ENCODE results near the gene A2ML1. TPM values are rescaled to one million over a fixed set of nuclear protein-coding genes. Genes with fewer than 3 reads are reported as not detected.
"Not testable (repeated sequence)": the region's sequence is repeated elsewhere in the genome, so short reads cannot be mapped to it uniquely, and the experiment has no call there.

The A2ML1 gene
- polyA plus RNA-seq, 1 experiment = not detected

GRCh38 chr12:8916154-8916553 is 93.7 kb downstream of the A2ML1 start:
- no peak for DNase-seq (ENCODE audit: low read depth, low spot score)
- no peak overlapping the region; the same call in 1 of the 2 replicates for H3K4me3 ChIP-seq (ENCODE audit: low read depth, low read length)
- H3K9me3 ChIP-seq (ENCODE audit: control insufficient read depth, insufficient read depth, low read length) = no peaks in the 10 kb centered on the region
- ChIA-PET POLR2A (no interaction called here), CTCF (interaction anchor here (0.5 to 4.4 kb wide), 3 partner anchors 21 to 233 kb away, joined by 3 to 24 read pairs (median 7); no protein-coding TSS in a partner anchor)
- TF ChIP-seq CTCF (IDR thresholded peaks at IDR 0.05; ENCODE audit: low read depth, low read length) = no peak
- H3K27me3 ChIP-seq (ENCODE audit: control insufficient read depth, insufficient read depth, low read length) = no peaks in the 10 kb centered on the region
- no peak overlapping the region for H3K27ac ChIP-seq (ENCODE audit: low read depth, low read length)

GRCh38 chr12:8917031-8917430 is 94.6 kb downstream of the A2ML1 start:
- POLR2A ChIA-PET = interaction anchor here (0.9 kb wide), 1 partner anchor 33 kb away, joined by 3 read pairs; the partner anchor contains the start of gene M6PR
- CTCF ChIA-PET = interaction anchor here (1.7 to 4.4 kb wide), 3 partner anchors 26 to 235 kb away, joined by 4 to 24 read pairs (median 5); partner anchors contain the start of gene M6PR

GRCh38 chr12:8917751-8918150 is 95.3 kb downstream of the A2ML1 start:
- Histone ChIP-seq H3K4me3 (ENCODE audit: low read depth, low read length) (no peak overlapping the region), H3K27ac (ENCODE audit: low read depth, low read length) (no peak overlapping the region), H3K27me3 (ENCODE audit: control insufficient read depth, insufficient read depth, low read length) (no peaks in the 10 kb centered on the region), H3K9me3 (ENCODE audit: control insufficient read depth, insufficient read depth, low read length) (no peaks in the 10 kb centered on the region)
- POLR2A ChIA-PET = interaction anchor here (0.9 kb wide), 1 partner anchor 32 kb away, joined by 3 read pairs; the partner anchor contains the start of gene M6PR
- CTCF ChIA-PET = interaction anchor here (0.7 to 4.4 kb wide), 5 partner anchors 21 to 236 kb away, joined by 3 to 24 read pairs (median 4); partner anchors contain the start of gene M6PR
- no peak for DNase-seq (ENCODE audit: low read depth, low spot score)
- no peak for TF ChIP-seq CTCF (IDR thresholded peaks at IDR 0.05; ENCODE audit: low read depth, low read length)

More at GRCh38 chr12:8917031-8917430, 94.6 kb downstream of the A2ML1 start:
- Histone ChIP-seq H3K27me3 (ENCODE audit: control insufficient read depth, insufficient read depth, low read length) (no peaks in the 10 kb centered on the region), H3K9me3 (ENCODE audit: control insufficient read depth, insufficient read depth, low read length) (no peaks in the 10 kb centered on the region), H3K27ac (ENCODE audit: low read depth, low read length) (no peak overlapping the region), H3K4me3 (ENCODE audit: low read depth, low read length) (no peak overlapping the region)
- DNase-seq (ENCODE audit: low read depth, low spot score) = no peak
- TF ChIP-seq CTCF (IDR thresholded peaks at IDR 0.05; ENCODE audit: low read depth, low read length) = no peak

GRCh38 chr12:8919643-8920042 is 97.2 kb downstream of the A2ML1 start:
- H3K4me3 ChIP-seq (ENCODE audit: low read depth, low read length); H3K9me3 ChIP-seq (ENCODE audit: control insufficient read depth, insufficient read depth, low read length); H3K27me3 ChIP-seq (ENCODE audit: control insufficient read depth, insufficient read depth, low read length); H3K27ac ChIP-seq (ENCODE audit: low read depth, low read length); POLR2A ChIA-PET; DNase-seq (ENCODE audit: low read depth, low spot score): not testable (repeated sequence)
- CTCF ChIA-PET = interaction anchor here (4.4 kb wide), 1 partner anchor 29 kb away, joined by 24 read pairs; no protein-coding TSS in a partner anchor

GRCh38 chr12:8922544-8922943 is 100.1 kb downstream of the A2ML1 start:
- H3K9me3 ChIP-seq (ENCODE audit: control insufficient read depth, insufficient read depth, low read length) = no peaks in the 10 kb centered on the region
- H3K27me3 ChIP-seq (ENCODE audit: control insufficient read depth, insufficient read depth, low read length) = no peaks in the 10 kb centered on the region
- no peak overlapping the region for H3K27ac ChIP-seq (ENCODE audit: low read depth, low read length)
- H3K4me3 ChIP-seq (ENCODE audit: low read depth, low read length) = no peak overlapping the region
- no peak for DNase-seq (ENCODE audit: low read depth, low spot score)
- no peak for TF ChIP-seq CTCF (IDR thresholded peaks at IDR 0.05; ENCODE audit: low read depth, low read length)
- ChIA-PET CTCF (no interaction called here), POLR2A (no interaction called here)

Other genes with a start within 250 kb of the A2ML1 start
- not detected in 2 replicates for gene AICDA, start 209.8 kb upstream of the A2ML1 start, polyA plus RNA-seq (2011; rRNA removed)
- gene MFAP5, start 159.8 kb upstream of the A2ML1 start, polyA plus RNA-seq (2011; rRNA removed) = 0.36 and 0.60 TPM in 2 replicates
- gene RIMKLB, start 124.6 kb upstream of the A2ML1 start, polyA plus RNA-seq (2011; rRNA removed) = 15.8 and 22.0 TPM in 2 replicates
- gene PHC1, start 91.9 kb downstream of the A2ML1 start, polyA plus RNA-seq (2011; rRNA removed) = 34.5 and 38.3 TPM in 2 replicates
- 106 and 119 TPM in 2 replicates for gene M6PR, start 127.0 kb downstream of the A2ML1 start, polyA plus RNA-seq (2011; rRNA removed)
- gene KLRG1, start 166.9 kb downstream of the A2ML1 start, polyA plus RNA-seq (2011; rRNA removed) = 1.3 and 1.7 TPM in 2 replicates